CD14-positive monocyte (primary cell): ENCODE measurements around the gene CDCP2. TPM values are rescaled to one million over a fixed set of nuclear protein-coding genes. Genes with fewer than 3 reads are reported as not detected.

ENCODE experiments used
- DNase-seq, 3 donors: peaks; one replicate each; pipeline ENCODE4 v3.0.0-alpha.2; 2011 to 2022
- H2AFZ ChIP-seq: 2 replicates; pipeline ENCODE4 v1.6.0; 2012; ENCODE audit warnings: mild to moderate bottlenecking, low read depth, low read length, inconsistent platforms; ENCODE audit not compliant: insufficient read depth, poor library complexity, severe bottlenecking
- H3K27ac ChIP-seq, 2 donors: 1 replicate in 1 of 2; 2 replicates in 1 of 2; pipeline ENCODE4 v1.5.1; 2012 to 2013; ENCODE audit warnings: low read length in 2 of 2, control low read depth in 1 of 2, inconsistent platforms in 1 of 2, low read depth in 1 of 2, mild to moderate bottlenecking in 1 of 2
- H3K27me3 ChIP-seq, 2 donors: one replicate each; pipeline versions ENCODE4 v1.6.0 to v1.6.1; 2011 to 2013; ENCODE audit warnings: low read length in 2 of 2; ENCODE audit not compliant: control insufficient read depth in 2 of 2, insufficient read depth in 2 of 2
- H3K36me3 ChIP-seq, 2 donors: replicated peaks in 1 of 2; 1 replicate in 1 of 2; 2 replicates in 1 of 2; pipeline versions ENCODE4 v1.5.1 to v1.6.1; 2012 to 2013; ENCODE audit warnings: low read length in 2 of 2, control low read depth in 1 of 2, inconsistent platforms in 1 of 2, mild to moderate bottlenecking in 1 of 2; ENCODE audit not compliant: insufficient read depth in 2 of 2, control insufficient read depth in 1 of 2
- H3K4me1 ChIP-seq, 2 donors: 1 replicate in 1 of 2; 2 replicates in 1 of 2; pipeline versions ENCODE4 v1.5.1 to v1.6.1; 2012 to 2013; ENCODE audit warnings: low read length in 2 of 2, control low read depth in 1 of 2, inconsistent platforms in 1 of 2, mild to moderate bottlenecking in 1 of 2, moderate library complexity in 1 of 2; ENCODE audit not compliant: insufficient read depth in 2 of 2, control insufficient read depth in 1 of 2
- H3K4me2 ChIP-seq: replicated peaks from 2 replicates; pipeline ENCODE3; 2012; ENCODE audit warnings: low read length, moderate library complexity, mild to moderate bottlenecking; ENCODE audit not compliant: poor library complexity, severe bottlenecking; ENCODE audit errors: extremely low read depth
- H3K4me3 ChIP-seq, 3 experiments: fragments of 200-600 bp in 1 of 3; sonication (generic) in 1 of 3; replicated peaks in 1 of 3; 1 replicate in 2 of 3; 2 replicates in 1 of 3; pipeline ENCODE4 v1.5.1; 2011 to 2013; ENCODE audit warnings: low read length in 3 of 3, mild to moderate bottlenecking in 3 of 3, control low read depth in 2 of 3, low read depth in 2 of 3, inconsistent platforms in 1 of 3, moderate library complexity in 1 of 3
- H3K79me2 ChIP-seq: 2 replicates; pipeline ENCODE4 v1.6.0; 2012; ENCODE audit warnings: mild to moderate bottlenecking, control low read depth, inconsistent platforms, low read length, moderate library complexity; ENCODE audit not compliant: insufficient read depth
- H3K9ac ChIP-seq: 2 replicates; pipeline ENCODE4 v1.6.0; 2017; ENCODE audit warnings: low read length, mild to moderate bottlenecking; ENCODE audit not compliant: insufficient read depth, poor library complexity, severe bottlenecking
- H3K9me3 ChIP-seq, 2 donors: replicated peaks in 1 of 2; 1 replicate in 1 of 2; 2 replicates in 1 of 2; pipeline versions ENCODE4 v1.5.1 to v1.6.1; 2012 to 2013; ENCODE audit warnings: low read length in 2 of 2, control low read depth in 1 of 2; ENCODE audit not compliant: control insufficient read depth in 1 of 2, insufficient read depth in 1 of 2
- H4K20me1 ChIP-seq: 2 replicates; pipeline ENCODE4 v1.6.0; 2012; ENCODE audit warnings: mild to moderate bottlenecking, low read length, control low read depth, moderate library complexity; ENCODE audit not compliant: insufficient read depth
- H3K27ac Mint-ChIP-seq, 7 donors: one replicate each; pipeline ENCODE4 v1.8.0; 2020; ENCODE audit warnings: mild to moderate bottlenecking in 7 of 7, mixed read lengths in 7 of 7, moderate library complexity in 6 of 7, inconsistent platforms in 2 of 7
- H3K27me3 Mint-ChIP-seq, 3 donors: one replicate each; pipeline ENCODE4 v1.8.0; 2021 to 2022; ENCODE audit warnings: low read depth in 3 of 3, mild to moderate bottlenecking in 3 of 3, mixed read lengths in 3 of 3, moderate library complexity in 3 of 3, inconsistent platforms in 1 of 3
- H3K36me3 Mint-ChIP-seq, 2 donors: one replicate each; pipeline ENCODE4 v1.8.0; 2020; ENCODE audit warnings: mixed read lengths in 2 of 2, inconsistent platforms in 1 of 2, mild to moderate bottlenecking in 1 of 2
- H3K4me1 Mint-ChIP-seq: one replicate; pipeline ENCODE4 v1.8.0; 2020; ENCODE audit warnings: mild to moderate bottlenecking, mixed read lengths
- H3K4me3 Mint-ChIP-seq, 2 donors: one replicate each; pipeline ENCODE4 v1.8.0; 2020; ENCODE audit warnings: mild to moderate bottlenecking in 2 of 2, mixed read lengths in 2 of 2, moderate library complexity in 1 of 2
- H3K9me3 Mint-ChIP-seq, 7 donors: one replicate each; pipeline ENCODE4 v1.8.0; 2020 to 2022; ENCODE audit warnings: mixed read lengths in 7 of 7, mild to moderate bottlenecking in 6 of 7, moderate library complexity in 6 of 7, inconsistent platforms in 2 of 7
- CTCF ChIP-seq: fragments of 200-600 bp; IDR thresholded peaks from one replicate; pipeline ENCODE4 v1.8.0; 2022; ENCODE audit warnings: antibody characterized with exemption, mild to moderate bottlenecking
- WGBS: methylation state at CpG from one replicate; pipeline ENCODE4 v1.1.5; 2013; ENCODE audit warnings: missing lambda C conversion rate; ENCODE audit not compliant: insufficient coverage; 5-methylcytosine and 5-hydroxymethylcytosine counted together
- intact Hi-C, 2 donors: fragments of 100-400 bp; cut with micrococcal nuclease; formaldehyde crosslinking; loops; one replicate each; pipeline versions ENCODE4 v1.15.0 to v1.15.1; 2023
- polyA plus RNA-seq, 3 donors: library from polyadenylated mRNA; depleted of rRNA in 1 of 3; unstranded in 2 of 3; stranded (reverse) in 1 of 3; fragments of 300-500 nt in 2 of 3; fragments of >200 nt in 1 of 3; fragmentation: Illumina TruSeq in 2 of 3; gene quantifications; 1 replicate in 2 of 3; 2 replicates in 1 of 3; pipeline ENCODE4 v1.2.3, GENCODE V29; 2012 to 2021

Gene CDCP2
- polyA plus RNA-seq, 3 donors = 0.09 TPM; not detected in 2

- H3K27me3 Mint-ChIP-seq = no peaks in the 10 kb centered on the region
- DNase-seq = no peak
- Histone ChIP-seq H3K9ac (no peak overlapping the region), H4K20me1 (no peaks in the 10 kb centered on the region), H3K4me1 (no peaks in the 10 kb centered on the region), H3K36me3 (no peaks in the 10 kb centered on the region), H3K4me2 (no peak overlapping the region), H3K27me3 (no peaks in the 10 kb centered on the region), H2AFZ (no peak overlapping the region), H3K79me2 (no peaks in the 10 kb centered on the region), H3K27ac (no peak overlapping the region), H3K9me3 (no peaks in the 10 kb centered on the region), H3K4me3 (no peak overlapping the region)
- WGBS = 87% methylated on average over 4 of the region's 6 CpGs
- H3K9me3 Mint-ChIP-seq = peaks cover 0 to 3% (median 0%) of the 10 kb centered on the region in 7 donors
- no peaks in the 10 kb centered on the region for H3K4me1 Mint-ChIP-seq
- no peak overlapping the region for H3K27ac Mint-ChIP-seq
- no peak for TF ChIP-seq CTCF
- peaks cover 2 to 7% of the 10 kb centered on the region in 2 donors for H3K36me3 Mint-ChIP-seq
- H3K4me3 Mint-ChIP-seq = no peak overlapping the region
- intact Hi-C loops = no loop called here
Measured at GRCh38 chr1:54109129-54110090, 43.4 kb downstream of the CDCP2 start.

GRCh38 chr1:54108156-54108555, 44.6 kb downstream of the CDCP2 start:
- peaks cover 0 to 5% (median 0%) of the 10 kb centered on the region in 7 donors for H3K9me3 Mint-ChIP-seq
- H3K36me3 Mint-ChIP-seq = peaks cover 5 to 14% of the 10 kb centered on the region in 2 donors
- Histone ChIP-seq H3K36me3 (peaks cover 0 to 1% of the 10 kb centered on the region in 2 donors), H3K27me3 (no peaks in the 10 kb centered on the region), H3K79me2 (no peaks in the 10 kb centered on the region), H3K4me3 (no peak overlapping the region), H3K9ac (no peak overlapping the region), H3K4me1 (no peaks in the 10 kb centered on the region), H3K9me3 (no peaks in the 10 kb centered on the region), H4K20me1 (no peaks in the 10 kb centered on the region), H2AFZ (no peak overlapping the region), H3K4me2 (no peak overlapping the region), H3K27ac (no peak overlapping the region)
- DNase-seq = no peak
- no peak for TF ChIP-seq CTCF
- H3K27me3 Mint-ChIP-seq = no peaks in the 10 kb centered on the region
- no peaks in the 10 kb centered on the region for H3K4me1 Mint-ChIP-seq
- intact Hi-C loops = no loop called here
- H3K4me3 Mint-ChIP-seq = no peak overlapping the region
- peak overlapping the region in 1 of 7 donors; percentile 51 for H3K27ac Mint-ChIP-seq
- WGBS = 100% methylated on average over 1 of the region's 3 CpGs
